Sciatic nerve (tissue), 2 donors: ENCODE data around the gene HNF1A. TPM values are rescaled to one million over a fixed set of nuclear protein-coding genes. Genes with fewer than 3 reads are reported as not detected.
A peak's percentile ranks its signal among the peaks of the same experiment; 100 is the strongest.
"Not testable (repeated sequence)": the region's sequence is repeated elsewhere in the genome, so short reads cannot be mapped to it uniquely, and the experiment has no call there.

Experiments
- ATAC-seq: fragments of 200-7000 bp; cut with Tn5 transposase; one replicate; pipeline ENCODE4 v1.9.1; 2020; ENCODE audit warnings: mild to moderate bottlenecking, moderate library complexity
- DNase-seq: peaks from one replicate; pipeline ENCODE4 v3.0.0-alpha.2; 2020; ENCODE audit warnings: low spot score
- intact Hi-C: fragments of 100-400 bp; cut with DNase I; formaldehyde crosslinking; loops from one replicate; pipeline ENCODE4 v1.14.2; 2022
- total RNA-seq: library from RNA; stranded (reverse); fragmentation: NEBNext Ultra II Directional; extraction: Animal tissue kit (Norgen Biotek cat#: 25700); gene quantifications from one replicate; pipeline ENCODE4 v1.2.1, GENCODE V29; 2021
- donor health status: DM: no; HTN: no; CAD: no.
- donor health status: DM: no; HTN: no; CAD: no.

Gene HNF1A
- not detected for total RNA-seq

GRCh38 chr12:120978296-120979219, at the start of gene HNF1A:
Gene HNF1A (plus strand): TSS chr12:120978543. CDS start chr12:120978769, 226 bp downstream.
- ATAC-seq (no peak), DNase-seq (no peak)
- intact Hi-C loops: no loop called here

- no peak for ATAC-seq
- DNase-seq: no peak
- intact Hi-C loops: no loop called here
Measured at GRCh38 chr12:120928864-120929652, 49.3 kb upstream of the HNF1A start.

- ATAC-seq (no peak), DNase-seq (no peak)
- intact Hi-C loops: no loop called here
Measured at GRCh38 chr12:120930032-120930431, 48.3 kb upstream of the HNF1A start.

- DNase-seq (no peak), ATAC-seq (no peak)
- intact Hi-C loops: no loop called here
Measured at GRCh38 chr12:120932058-120932457, 46.3 kb upstream of the HNF1A start.

DNA sequence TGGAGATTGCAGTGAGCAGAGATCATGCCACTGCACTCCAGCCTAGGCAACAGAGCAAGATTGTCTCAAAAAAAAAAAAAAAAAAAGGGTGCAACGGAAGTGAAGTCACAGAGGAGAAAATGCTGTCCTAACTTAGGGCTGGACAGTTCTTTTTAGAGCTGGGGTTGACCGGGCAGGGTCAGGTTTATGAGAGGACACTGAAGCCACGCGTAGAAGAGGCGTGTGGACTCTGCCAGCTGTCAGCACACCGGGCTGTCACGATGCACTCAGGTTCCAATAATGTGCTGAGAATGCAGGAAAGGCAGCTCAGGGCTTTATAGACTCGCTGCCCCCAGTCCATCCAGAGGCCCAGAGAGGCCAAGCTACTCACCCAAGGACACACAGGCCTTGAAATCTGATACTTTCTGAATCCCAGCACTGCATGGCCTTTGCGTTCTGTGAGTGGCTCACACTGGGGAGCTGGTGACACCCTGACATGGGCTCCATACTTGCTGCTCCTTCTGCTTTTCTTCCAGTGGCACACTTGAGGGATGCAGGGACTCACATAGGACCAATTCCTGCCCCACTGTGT, 45.3 kb upstream of the HNF1A start:
- no peak for ATAC-seq
- intact Hi-C loops: no loop called here

DNA sequence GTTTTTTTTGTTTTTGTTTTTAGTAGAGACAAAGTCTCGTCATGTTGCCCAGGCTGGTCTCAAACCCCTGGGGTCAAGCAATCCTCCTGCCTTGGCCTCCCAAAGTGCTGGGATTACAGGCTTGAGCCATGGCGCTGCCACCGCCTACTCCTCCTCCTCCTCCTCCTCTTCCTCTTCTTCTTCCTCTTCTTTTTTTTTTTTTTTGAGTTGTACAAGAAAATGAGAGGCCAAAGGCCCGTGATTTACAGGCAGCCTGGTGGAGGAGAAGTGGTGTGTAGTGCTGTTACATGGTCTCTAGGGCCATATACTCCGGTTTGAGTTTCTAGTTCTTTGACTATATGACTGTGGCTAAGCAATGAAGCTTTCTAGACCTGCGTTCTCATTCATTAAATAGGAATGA, 44.6 kb upstream of the HNF1A start:
- intact Hi-C loops: no loop called here
- ATAC-seq (no peak), DNase-seq (no peak)

More for the DNA sequence above, 45.3 kb upstream of the HNF1A start:
- no peak for DNase-seq

- ATAC-seq: peak; percentile 64
- no peak for DNase-seq
- intact Hi-C loops: no loop called here
Measured at GRCh38 chr12:120936197-120936596, 42.1 kb upstream of the HNF1A start.

- ATAC-seq: no peak
- no peak for DNase-seq
- intact Hi-C loops: no loop called here
Measured at GRCh38 chr12:120938496-120938895, 39.8 kb upstream of the HNF1A start.

DNA sequence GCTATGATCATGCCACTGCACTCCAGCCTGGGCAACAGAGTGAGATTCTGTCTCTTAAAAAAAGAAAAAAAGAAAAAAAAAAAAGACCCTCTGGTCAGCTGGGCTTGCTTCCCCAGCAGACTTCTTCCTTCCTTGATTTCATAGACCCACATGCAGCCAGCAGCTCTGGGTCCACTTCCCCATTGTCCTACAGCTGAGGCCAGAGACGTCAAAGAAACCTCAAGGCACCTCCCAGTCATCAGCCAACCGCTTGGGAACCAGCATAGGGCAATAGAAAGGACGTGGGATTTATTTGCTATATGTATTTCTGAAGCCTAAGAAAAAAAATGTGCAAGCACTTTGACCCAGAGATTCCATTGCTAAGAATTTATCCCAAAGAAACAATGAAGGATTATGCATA, 38.8 kb upstream of the HNF1A start:
- no peak for DNase-seq
- intact Hi-C loops: no loop called here
- peak; percentile 83 for ATAC-seq

- intact Hi-C loops: no loop called here
- no peak for DNase-seq
- ATAC-seq: no peak
Measured at GRCh38 chr12:120940006-120940405, 38.3 kb upstream of the HNF1A start.

DNA sequence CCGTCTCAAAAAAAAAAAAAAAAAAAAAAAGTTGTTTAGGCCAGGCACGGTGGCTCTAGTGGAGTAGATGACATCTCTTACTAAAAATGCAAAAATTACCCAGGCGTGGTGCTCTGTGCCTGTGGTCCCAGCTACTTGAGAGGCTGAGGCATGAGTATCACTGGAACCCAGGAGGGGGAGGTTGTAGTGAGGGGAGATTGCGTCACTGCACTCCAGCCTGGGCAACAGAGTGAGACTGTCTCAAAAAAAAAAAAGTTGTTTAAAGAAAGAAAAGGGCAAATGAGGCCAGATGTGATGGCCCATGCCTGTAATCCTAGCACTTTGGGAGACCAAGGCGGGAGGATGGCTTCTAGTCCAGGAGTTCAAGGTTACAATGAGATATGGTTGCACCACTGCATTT, 37.5 kb upstream of the HNF1A start:
- intact Hi-C loops: no loop called here
- DNase-seq (no peak), ATAC-seq (no peak)

- DNase-seq: no peak
- no peak for ATAC-seq
- intact Hi-C loops: no loop called here
Measured at GRCh38 chr12:120941412-120941811, 36.9 kb upstream of the HNF1A start.

GRCh38 chr12:120941846-120942405, 36.4 kb upstream of the HNF1A start:
- no peak for ATAC-seq

GRCh38 chr12:120943482-120943881, 34.9 kb upstream of the HNF1A start:
- DNase-seq (no peak), ATAC-seq (no peak)
- intact Hi-C loops: no loop called here

More at GRCh38 chr12:120941846-120942405, 36.4 kb upstream of the HNF1A start:
- DNase-seq: no peak
- intact Hi-C loops: no loop called here

DNA sequence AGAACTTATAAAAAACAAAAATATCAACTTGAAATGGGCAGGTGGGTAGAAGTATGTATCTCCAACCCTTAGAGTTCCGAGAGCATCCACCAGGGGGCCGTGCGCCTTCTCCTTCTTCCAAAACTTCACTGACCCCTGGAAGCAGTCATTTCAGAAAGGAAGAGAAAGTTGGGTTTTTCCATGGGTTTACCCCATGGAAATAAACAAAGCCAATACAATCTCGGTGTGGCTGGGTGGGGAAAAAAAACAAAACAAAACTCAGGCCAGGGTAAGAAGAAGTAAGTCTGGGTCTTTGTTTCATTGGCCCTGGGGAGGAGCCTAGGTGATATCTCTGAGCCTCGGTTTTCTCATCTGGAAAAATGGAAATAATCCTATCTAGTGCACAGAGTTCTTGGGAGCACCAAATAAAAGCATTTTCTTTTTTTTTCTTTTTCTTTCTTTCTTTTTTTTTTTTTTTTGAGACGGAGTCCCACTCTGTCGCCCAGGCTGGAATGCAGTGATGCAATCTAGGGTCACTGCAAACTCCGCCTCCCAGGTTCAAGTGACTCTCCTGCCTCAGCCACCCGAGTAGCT, 33.6 kb upstream of the HNF1A start:
- ATAC-seq: no peak
- DNase-seq: peak; percentile 75
- intact Hi-C loops: no loop called here

DNA sequence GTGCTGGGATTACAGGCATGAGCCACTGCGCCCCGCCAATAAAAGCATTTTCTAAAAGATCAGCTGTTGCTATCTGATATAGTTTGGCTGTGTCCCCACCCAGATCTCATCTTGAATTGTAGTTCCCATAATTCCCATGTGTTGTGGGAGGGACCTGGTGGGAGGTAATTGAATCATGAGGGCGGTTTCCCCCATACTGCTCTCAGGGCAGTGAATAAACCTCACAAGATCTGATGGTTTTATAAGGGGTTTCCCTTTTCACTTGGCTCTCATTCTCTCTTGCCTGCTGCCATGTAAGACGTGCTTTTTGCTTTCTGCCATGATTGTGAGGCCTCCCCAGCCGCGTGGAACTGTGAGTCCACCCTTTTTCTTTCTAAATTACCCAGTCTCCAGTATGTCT, 32.8 kb upstream of the HNF1A start:
- DNase-seq, intact Hi-C loops, ATAC-seq: not testable (repeated sequence)

DNA sequence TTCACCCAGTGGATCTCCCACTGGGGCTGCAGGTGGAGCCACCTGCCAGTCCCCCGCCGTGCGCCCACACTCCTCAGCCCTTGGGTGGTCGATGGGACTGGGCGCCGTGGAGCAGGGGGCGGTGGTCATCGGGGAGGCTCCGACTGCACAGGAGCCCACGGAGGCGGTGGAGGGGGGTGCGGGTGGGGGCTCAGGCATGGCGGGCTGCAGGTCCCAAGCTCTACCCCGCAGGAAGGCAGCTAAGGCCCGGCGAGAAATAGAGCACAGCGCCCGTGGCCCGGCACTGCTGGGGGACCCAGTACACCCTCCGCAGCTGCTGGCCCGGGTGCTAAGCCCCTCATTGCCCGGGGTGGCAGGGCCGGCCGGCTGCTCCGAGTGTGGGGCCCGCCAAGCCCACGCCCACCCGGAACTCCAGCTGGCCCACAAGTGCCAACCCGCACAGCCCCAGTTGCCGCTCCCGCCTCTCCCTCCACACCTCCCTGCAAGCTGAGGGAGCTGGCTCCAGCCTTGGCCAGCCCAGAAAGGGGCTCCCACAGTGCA, 28.0 kb upstream of the HNF1A start:
- intact Hi-C loops, ATAC-seq, DNase-seq: not testable (repeated sequence)

DNA sequence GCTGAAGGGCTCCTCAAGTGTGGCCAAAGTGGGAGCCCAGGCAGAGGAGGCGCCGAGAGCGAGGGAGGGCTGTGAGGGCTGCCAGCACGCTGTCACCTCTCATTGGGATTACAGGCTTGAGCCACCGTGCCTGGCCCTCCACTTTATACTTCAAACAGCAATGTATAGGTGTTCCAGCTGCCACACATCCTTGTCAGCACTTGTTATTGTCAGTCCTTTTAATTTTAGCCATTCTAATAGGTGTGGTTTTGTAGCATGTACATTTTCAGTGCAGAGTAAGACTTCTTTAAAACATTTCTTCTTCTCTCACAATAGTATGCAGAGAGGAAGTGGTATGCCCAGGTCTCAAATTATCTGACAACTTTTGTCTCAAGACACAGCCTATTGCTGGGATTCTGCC, 27.5 kb upstream of the HNF1A start:
- no peak for ATAC-seq
- no peak for DNase-seq
- intact Hi-C loops: no loop called here

- intact Hi-C loops: no loop called here
- DNase-seq (no peak), ATAC-seq (no peak)
Measured at GRCh38 chr12:120955232-120955631, 23.1 kb upstream of the HNF1A start.
